Panc1 (cell line): ENCODE measurements around the gene GFER. TPM values are rescaled to one million over a fixed set of nuclear protein-coding genes. Genes with fewer than 3 reads are reported as not detected.

Source experiments
- ATAC-seq: fragments of 200-7000 bp; cut with Tn5 transposase; 2 replicates; pipeline ENCODE4 v1.9.1; 2020; ENCODE audit warnings: mild to moderate bottlenecking, moderate library complexity
- BruUV-seq: library from RNA; stranded (reverse); fragments of 400-500 nt; replicated peaks from 2 replicates; lab custom pipeline; 2021; lab: Mats Ljungman, UMichigan
- CTCF ChIA-PET: fragments of 300-600 bp; sonication (Branson Sonifier 250); formaldehyde crosslinking; loops from one replicate; lab custom pipeline; 2022; ENCODE audit warnings: antibody characterized with exemption; lab: Charles Lee
- POLR2A ChIA-PET: fragments of 300-600 bp; sonication (Branson Sonifier 250); formaldehyde crosslinking; loops from one replicate; lab custom pipeline; 2022; ENCODE audit warnings: antibody characterized with exemption; lab: Charles Lee
- DNase-seq: peaks from one replicate; pipeline ENCODE4 v3.0.0-alpha.2; 2010; ENCODE audit warnings: low read depth, low spot score
- H3K27ac ChIP-seq: 2 replicates; pipeline ENCODE4 v1.5.1; 2011; ENCODE audit warnings: mild to moderate bottlenecking, low read length, inconsistent platforms
- H3K27me3 ChIP-seq: fragments of 200-500 bp; sonication (Bioruptor generic); 2 replicates; pipeline ENCODE4 v1.6.0; 2014; ENCODE audit warnings: low read length, inconsistent platforms; ENCODE audit not compliant: control insufficient read depth, insufficient read depth
- H3K36me3 ChIP-seq: fragments of 200-500 bp; sonication (Bioruptor generic); 2 replicates; pipeline ENCODE4 v1.5.1; 2014; ENCODE audit warnings: inconsistent platforms, mild to moderate bottlenecking, low read length, moderate library complexity; ENCODE audit not compliant: control insufficient read depth, insufficient read depth
- H3K4me1 ChIP-seq: 2 replicates; pipeline ENCODE4 v1.5.1; 2011; ENCODE audit warnings: inconsistent platforms, mild to moderate bottlenecking, low read length, moderate library complexity; ENCODE audit not compliant: control insufficient read depth, insufficient read depth
- H3K4me3 ChIP-seq, 2 experiments: 2 replicates each; pipeline ENCODE4 v1.5.1; 2011 to 2012; ENCODE audit warnings: low read depth in 2 of 2, low read length in 2 of 2, mild to moderate bottlenecking in 2 of 2, inconsistent platforms in 1 of 2, moderate library complexity in 1 of 2
- H3K9me3 ChIP-seq: fragments of 200-500 bp; sonication (Bioruptor generic); 2 replicates; pipeline ENCODE4 v1.5.1; 2014; ENCODE audit warnings: low read depth, mild to moderate bottlenecking, inconsistent platforms, low read length, moderate library complexity; ENCODE audit not compliant: control insufficient read depth, insufficient read depth
- CTCF ChIP-seq: fragments of 450-650 bp; IDR thresholded peaks from 2 replicates; pipeline ENCODE4 v1.5.1; 2017; ENCODE audit warnings: mild to moderate bottlenecking
- POLR2AphosphoS5 ChIP-seq: IDR thresholded peaks from 2 replicates; pipeline ENCODE4 v1.6.1; 2012; ENCODE audit warnings: mild to moderate bottlenecking, low read depth, low read length, moderate library complexity
- SIN3A ChIP-seq: IDR thresholded peaks from 2 replicates; pipeline ENCODE4 v1.6.1; 2012; ENCODE audit warnings: low read depth, mild to moderate bottlenecking, low read length, moderate library complexity, borderline replicate concordance; ENCODE audit not compliant: insufficient read depth
- TCF7L2 ChIP-seq: IDR thresholded peaks from 2 replicates; pipeline ENCODE4 v1.6.1; 2011; ENCODE audit warnings: mild to moderate bottlenecking, low read depth, low read length, inconsistent platforms
- in situ Hi-C: cut with HindIII; loops from 2 replicates; pipeline ENCODE4 v1.10.0; 2016; ENCODE audit warnings: low sequenced_read_pairs, low pct_unique_long_range_greater_than_20kb
- intact Hi-C: fragments of 100-400 bp; cut with micrococcal nuclease; formaldehyde crosslinking; loops from one replicate; pipeline ENCODE4 v1.10.0; 2022; ENCODE audit not compliant: unreplicated experiment
- total RNA-seq: library from RNA; stranded (reverse); gene quantifications from one replicate; pipeline ENCODE4 v1.2.1, GENCODE V29; 2021; ENCODE audit not compliant: unreplicated experiment
- TF ChIP-seq, protein P1 (sequence below), 2 experiments: IDR thresholded peaks; 2 replicates each; pipeline ENCODE4 v1.6.1; 2011 to 2012; ENCODE audit warnings: low read depth in 2 of 2, control low read depth in 1 of 2, low read length in 1 of 2, mild to moderate bottlenecking in 1 of 2, moderate library complexity in 1 of 2; ENCODE audit not compliant: insufficient read depth in 1 of 2

The GFER gene
- total RNA-seq, 1 experiment from 2014 or later: 49.2 TPM

- intact Hi-C loops (no loop called here), in situ Hi-C loops (no loop called here)
- CTCF ChIA-PET: no interaction called here
- BruUV-seq: no TSS peak
- peaks cover 22% of the 10 kb centered on the region for H3K4me1 ChIP-seq
- no peaks in the 10 kb centered on the region for H3K27me3 ChIP-seq
- H3K27ac ChIP-seq: no peak overlapping the region
- DNase-seq: no peak
- TF ChIP-seq TCF7L2 (no peak), CTCF (no peak), SIN3A (no peak), POLR2AphosphoS5 (no peak)
- TF ChIP-seq, protein P1, sequence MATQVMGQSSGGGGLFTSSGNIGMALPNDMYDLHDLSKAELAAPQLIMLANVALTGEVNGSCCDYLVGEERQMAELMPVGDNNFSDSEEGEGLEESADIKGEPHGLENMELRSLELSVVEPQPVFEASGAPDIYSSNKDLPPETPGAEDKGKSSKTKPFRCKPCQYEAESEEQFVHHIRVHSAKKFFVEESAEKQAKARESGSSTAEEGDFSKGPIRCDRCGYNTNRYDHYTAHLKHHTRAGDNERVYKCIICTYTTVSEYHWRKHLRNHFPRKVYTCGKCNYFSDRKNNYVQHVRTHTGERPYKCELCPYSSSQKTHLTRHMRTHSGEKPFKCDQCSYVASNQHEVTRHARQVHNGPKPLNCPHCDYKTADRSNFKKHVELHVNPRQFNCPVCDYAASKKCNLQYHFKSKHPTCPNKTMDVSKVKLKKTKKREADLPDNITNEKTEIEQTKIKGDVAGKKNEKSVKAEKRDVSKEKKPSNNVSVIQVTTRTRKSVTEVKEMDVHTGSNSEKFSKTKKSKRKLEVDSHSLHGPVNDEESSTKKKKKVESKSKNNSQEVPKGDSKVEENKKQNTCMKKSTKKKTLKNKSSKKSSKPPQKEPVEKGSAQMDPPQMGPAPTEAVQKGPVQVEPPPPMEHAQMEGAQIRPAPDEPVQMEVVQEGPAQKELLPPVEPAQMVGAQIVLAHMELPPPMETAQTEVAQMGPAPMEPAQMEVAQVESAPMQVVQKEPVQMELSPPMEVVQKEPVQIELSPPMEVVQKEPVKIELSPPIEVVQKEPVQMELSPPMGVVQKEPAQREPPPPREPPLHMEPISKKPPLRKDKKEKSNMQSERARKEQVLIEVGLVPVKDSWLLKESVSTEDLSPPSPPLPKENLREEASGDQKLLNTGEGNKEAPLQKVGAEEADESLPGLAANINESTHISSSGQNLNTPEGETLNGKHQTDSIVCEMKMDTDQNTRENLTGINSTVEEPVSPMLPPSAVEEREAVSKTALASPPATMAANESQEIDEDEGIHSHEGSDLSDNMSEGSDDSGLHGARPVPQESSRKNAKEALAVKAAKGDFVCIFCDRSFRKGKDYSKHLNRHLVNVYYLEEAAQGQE (IDR thresholded peaks at IDR 0.05; ENCODE audit: insufficient read depth in 1 of 2, low read depth in 2 of 2, low read length in 1 of 2): no peak
- H3K4me3 ChIP-seq: no peak overlapping the region
- H3K36me3 ChIP-seq: peaks cover 6% of the 10 kb centered on the region; the same call in 1 of the 2 replicates
- POLR2A ChIA-PET: no interaction called here
- H3K9me3 ChIP-seq: no peaks in the 10 kb centered on the region
- no peak for ATAC-seq
Measured at GRCh38 chr16:2001035-2001434, 17.0 kb downstream of the GFER start.

- ChIA-PET POLR2A (no interaction called here), CTCF (no interaction called here)
- Histone ChIP-seq H3K27me3 (no peaks in the 10 kb centered on the region), H3K36me3 (peaks cover 6% of the 10 kb centered on the region; the same call in 1 of the 2 replicates), H3K9me3 (no peaks in the 10 kb centered on the region), H3K27ac (no peak overlapping the region), H3K4me3 (no peak overlapping the region), H3K4me1 (peaks cover 28% of the 10 kb centered on the region)
- DNase-seq (no peak), ATAC-seq (no peak)
- no peak for TF ChIP-seq CTCF
- no peak for TF ChIP-seq SIN3A
- no peak for TF ChIP-seq TCF7L2
- TF ChIP-seq POLR2AphosphoS5: no peak
- TF ChIP-seq, protein P1 (IDR thresholded peaks at IDR 0.05; ENCODE audit: insufficient read depth in 1 of 2, low read depth in 2 of 2, low read length in 1 of 2): no peak
- intact Hi-C loops (no loop called here), in situ Hi-C loops (no loop called here)
- BruUV-seq: no TSS peak
Measured at GRCh38 chr16:2001456-2002355, 17.7 kb downstream of the GFER start.
